Fibroblast of skin of right biceps (primary cell): ENCODE data around the gene SLC39A7.

ENCODE experiments used
- DNase-seq: peaks from one replicate; pipeline ENCODE4 v3.0.0-alpha.2; 2013

SLC39A7 gene

GRCh38 chr6:33243476-33243875 is 42.8 kb downstream of the SLC39A7 start:
- DNase-seq = no peak

DNA sequence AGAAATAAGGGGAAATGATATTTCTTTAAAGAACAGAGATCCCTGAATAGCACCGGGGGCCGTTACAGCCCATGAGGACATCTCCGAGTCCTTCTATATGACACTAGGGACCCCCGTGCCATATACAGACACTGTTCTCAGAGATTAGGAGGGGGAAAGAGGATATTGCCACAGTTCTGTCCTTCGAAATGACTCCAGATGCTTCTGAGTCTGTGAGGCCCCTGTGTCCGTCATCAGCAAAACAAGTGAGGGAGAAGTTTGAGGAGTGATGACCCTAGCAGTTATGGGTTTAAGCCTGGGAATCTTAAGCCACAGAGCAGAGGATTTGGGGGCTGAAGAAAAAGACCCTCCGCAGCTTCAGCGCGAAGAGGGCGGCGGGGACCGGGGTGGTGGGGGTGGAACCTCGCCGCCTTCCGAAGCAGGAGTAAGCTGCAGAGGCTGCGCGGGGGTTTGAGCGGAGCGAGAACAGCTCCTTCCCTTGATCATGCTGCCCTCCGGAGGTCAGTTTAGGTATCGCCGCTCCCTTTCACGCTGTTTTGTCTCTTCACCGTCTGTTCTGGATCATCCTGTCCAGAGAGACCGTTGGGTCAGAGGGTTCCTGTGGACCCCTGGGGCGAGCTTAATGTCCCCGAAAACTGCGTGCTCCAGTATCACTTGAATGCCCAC is 47.4 kb downstream of the SLC39A7 start:
- DNase-seq = peak; percentile 83

DNA sequence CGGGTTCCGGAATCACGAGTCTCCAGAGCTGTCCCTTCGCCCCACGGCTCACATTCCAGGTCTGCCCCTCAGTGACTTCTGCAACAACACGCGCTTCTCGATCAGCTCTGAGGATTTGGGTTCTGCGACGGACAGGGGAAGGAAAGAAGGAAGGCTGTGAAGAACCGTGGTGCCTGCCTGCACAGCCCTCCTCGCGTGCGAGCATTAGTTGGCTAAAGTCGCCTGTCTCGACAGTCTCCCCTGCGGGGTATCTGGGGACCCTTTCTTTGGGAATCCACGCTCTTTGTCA is 47.9 kb downstream of the SLC39A7 start:
- peak; percentile 52 for DNase-seq

- DNase-seq = peak; percentile 99
These were observed 48.5 kb downstream of the SLC39A7 start for GRCh38 chr6:33248932-33249731.

GRCh38 chr6:33249732-33250630 is 49.3 kb downstream of the SLC39A7 start:
- DNase-seq = peak; percentile 87

DNA sequence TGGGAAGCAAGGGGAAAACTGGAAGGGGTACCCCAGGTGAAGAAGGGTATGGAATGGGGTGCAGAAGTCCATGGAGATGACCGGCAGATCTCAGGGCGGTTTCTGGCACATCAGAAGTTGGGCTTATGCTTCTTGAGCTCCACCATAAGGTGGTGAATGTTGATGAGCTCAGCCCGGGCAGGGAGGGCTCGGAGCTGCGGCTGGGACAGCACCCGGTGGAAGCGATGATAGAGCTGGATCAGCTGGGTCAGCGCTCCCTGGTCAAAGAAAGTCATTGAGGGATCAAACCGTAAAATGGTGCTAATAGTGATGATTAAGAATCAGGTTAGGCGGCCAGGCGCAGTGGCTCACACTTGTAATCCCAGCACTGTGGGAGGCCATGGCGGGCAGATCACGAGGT is 50.1 kb downstream of the SLC39A7 start:
- no peak for DNase-seq

GRCh38 chr6:33251395-33252012 is 50.8 kb downstream of the SLC39A7 start:
- peak; percentile 66 for DNase-seq

DNA sequence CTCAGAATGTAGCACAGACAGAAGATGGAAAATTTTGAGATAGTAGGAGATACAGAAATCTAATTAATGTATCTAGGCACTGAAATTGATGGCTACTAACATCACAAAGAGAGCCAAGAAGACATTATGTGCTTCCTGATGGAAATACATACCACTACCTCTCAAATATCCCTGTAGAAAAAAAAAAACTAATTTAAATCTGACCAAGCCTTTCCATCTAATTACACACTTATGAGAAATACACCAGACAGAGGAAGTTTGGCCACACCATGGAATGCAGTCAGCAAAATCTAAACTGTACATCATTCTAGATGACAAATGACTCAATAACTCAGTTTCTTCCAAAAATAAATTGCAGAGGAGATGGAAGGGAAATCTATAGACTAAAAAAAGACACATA is 52.1 kb downstream of the SLC39A7 start:
- DNase-seq = peak; percentile 84
